H1 (cell line): ENCODE measurements around the gene SLC17A6.

ENCODE experiments used
- CHD7 ChIP-seq: fragments of 300-600 bp; sonication (generic); IDR thresholded peaks from 2 replicates; pipeline ENCODE4 v1.7.1; 2012; ENCODE audit warnings: low read length, moderate library complexity, mild to moderate bottlenecking, inconsistent platforms; ENCODE audit not compliant: insufficient replicate concordance
- CTCF ChIP-seq, 3 experiments: IDR thresholded peaks; 1 replicate in 2 of 3; 2 replicates in 1 of 3; pipeline versions ENCODE4 v1.5.1 to v1.6.1; 2011; ENCODE audit warnings: low read length in 3 of 3, mild to moderate bottlenecking in 3 of 3, inconsistent platforms in 2 of 3, low read depth in 1 of 3, moderate library complexity in 1 of 3; ENCODE audit not compliant: insufficient read depth in 1 of 3; ENCODE audit errors: control extremely low read depth in 1 of 3
- EP300 ChIP-seq, 2 experiments: IDR thresholded peaks; 1 replicate in 1 of 2; 2 replicates in 1 of 2; pipeline ENCODE4 v1.6.1; 2011 to 2012; ENCODE audit warnings: low read depth in 2 of 2, low read length in 2 of 2, mild to moderate bottlenecking in 2 of 2, borderline replicate concordance in 1 of 2, inconsistent platforms in 1 of 2, moderate library complexity in 1 of 2
- EZH2 ChIP-seq: fragments of 200-600 bp; sonication (generic); IDR thresholded peaks from 2 replicates; pipeline ENCODE4 v1.7.1; 2012; ENCODE audit warnings: low read depth, mild to moderate bottlenecking, moderate library complexity, low read length, inconsistent platforms; ENCODE audit not compliant: severe bottlenecking
- HDAC2 ChIP-seq, 2 experiments: fragments of 300-600 bp in 1 of 2; sonication (generic) in 1 of 2; IDR thresholded peaks; 2 replicates each; pipeline ENCODE4 v1.6.1; 2011 to 2012; ENCODE audit warnings: low read depth in 2 of 2, low read length in 2 of 2, mild to moderate bottlenecking in 2 of 2, moderate library complexity in 2 of 2, borderline replicate concordance in 1 of 2, inconsistent platforms in 1 of 2
- JUND ChIP-seq: IDR thresholded peaks from 2 replicates; pipeline ENCODE4 v1.6.1; 2011; ENCODE audit warnings: mild to moderate bottlenecking, improper control_type of control experiment, low read length
- KDM1A ChIP-seq: fragments of 200-600, 300-600 bp; sonication (generic); IDR thresholded peaks from 2 replicates; pipeline ENCODE4 v1.7.1; 2016; ENCODE audit warnings: mild to moderate bottlenecking, low read length, borderline replicate concordance
- MAX ChIP-seq: IDR thresholded peaks from 2 replicates; pipeline ENCODE4 v1.6.1; 2012; ENCODE audit warnings: inconsistent platforms
- POLR2AphosphoS5 ChIP-seq: IDR thresholded peaks from 2 replicates; pipeline ENCODE4 v1.6.1; 2011; ENCODE audit warnings: low read depth, low read length
- SIX5 ChIP-seq: IDR thresholded peaks from 2 replicates; pipeline ENCODE4 v1.6.1; 2011; ENCODE audit warnings: mild to moderate bottlenecking, low read depth, low read length
- TBP ChIP-seq: IDR thresholded peaks from 2 replicates; pipeline ENCODE4 v1.6.1; 2011; ENCODE audit warnings: low read depth, low read length, improper control_type of control experiment

- TF ChIP-seq KDM1A (no peak), CTCF (IDR thresholded peaks at IDR 0.05; ENCODE audit: control extremely low read depth in 1 of 3, insufficient read depth in 1 of 3, low read depth in 1 of 3, low read length in 3 of 3) (no peak), JUND (no peak), EZH2 (no peak), EP300 (IDR thresholded peaks at IDR 0.05; ENCODE audit: borderline replicate concordance in 1 of 2, low read depth in 2 of 2, low read length in 2 of 2) (no peak), TBP (no peak), HDAC2 (IDR thresholded peaks at IDR 0.05; ENCODE audit: borderline replicate concordance in 1 of 2, low read depth in 2 of 2, low read length in 2 of 2) (no peak), MAX (no peak), CHD7 (no peak), POLR2AphosphoS5 (no peak), SIX5 (no peak)
Observed at GRCh38 chr11:22339611-22340010, 1.4 kb downstream of the SLC17A6 start.
